IPS DF 4.7 (cell line): ENCODE measurements around the gene CXCR6.

Experiments used
- DNase-seq: peaks from one replicate; pipeline ENCODE4 v3.0.0-alpha.2; 2013; ENCODE audit warnings: low spot score; ENCODE audit errors: extremely low read depth

Gene CXCR6

DNA sequence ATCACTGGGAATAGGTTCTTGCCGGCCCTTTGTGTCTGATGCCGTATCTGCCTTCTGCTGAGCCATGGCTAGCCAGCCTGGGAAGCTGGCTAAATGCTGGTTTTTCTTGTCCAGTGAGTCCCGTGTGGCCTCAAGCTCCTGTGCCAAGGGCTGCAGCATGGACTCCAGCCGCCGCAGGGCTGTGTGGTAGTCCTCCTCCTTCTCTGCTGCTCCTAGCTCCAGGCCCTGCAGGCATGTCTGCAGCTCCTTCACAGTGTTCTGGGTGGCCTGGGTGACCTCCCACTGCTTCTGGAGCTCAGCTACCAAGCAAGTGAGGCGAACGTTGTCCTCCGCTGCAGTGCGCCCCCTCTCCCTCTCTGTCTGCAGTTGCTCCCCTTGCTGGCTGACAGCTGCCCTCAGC lies 24.9 kb downstream of the CXCR6 start:
- no peak for DNase-seq

DNA sequence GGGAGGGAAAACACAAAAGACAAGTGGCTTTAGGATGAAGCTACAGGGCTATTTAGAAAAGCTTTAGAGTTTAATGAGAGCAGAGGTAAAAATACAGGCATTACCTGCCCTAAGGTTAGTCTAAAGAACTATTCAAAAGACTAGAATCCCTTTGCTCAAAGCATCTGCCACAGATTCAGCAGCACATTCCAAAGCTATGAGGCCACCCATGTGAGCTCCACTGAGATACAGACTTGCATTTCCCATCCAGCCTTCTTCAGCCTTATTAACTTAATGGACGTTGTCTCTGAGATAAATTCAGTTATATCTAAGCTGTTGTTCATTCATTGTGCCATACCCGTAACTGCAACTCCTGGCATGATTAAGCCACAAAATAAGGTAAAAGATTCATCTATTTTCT lies 25.4 kb downstream of the CXCR6 start:
- DNase-seq: no peak

DNA sequence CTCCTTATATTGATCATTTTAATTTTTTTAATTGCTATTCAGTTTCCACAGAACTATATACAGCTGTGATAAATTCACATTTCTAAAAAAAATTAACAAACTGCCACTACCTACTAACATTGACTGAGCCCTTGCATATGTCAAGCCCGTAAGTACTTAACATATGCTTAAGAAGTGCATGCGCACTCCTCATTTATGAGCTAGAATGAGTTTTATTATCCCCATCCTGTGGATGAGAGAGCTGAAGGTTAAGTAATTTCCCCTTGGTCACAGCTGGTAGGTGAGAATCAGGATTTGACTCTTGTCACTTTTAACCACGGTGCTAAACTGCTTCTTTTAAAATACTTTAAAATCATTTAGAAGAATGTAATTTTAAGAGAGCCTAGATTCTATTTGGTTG lies 25.9 kb downstream of the CXCR6 start:
- no peak for DNase-seq

DNA sequence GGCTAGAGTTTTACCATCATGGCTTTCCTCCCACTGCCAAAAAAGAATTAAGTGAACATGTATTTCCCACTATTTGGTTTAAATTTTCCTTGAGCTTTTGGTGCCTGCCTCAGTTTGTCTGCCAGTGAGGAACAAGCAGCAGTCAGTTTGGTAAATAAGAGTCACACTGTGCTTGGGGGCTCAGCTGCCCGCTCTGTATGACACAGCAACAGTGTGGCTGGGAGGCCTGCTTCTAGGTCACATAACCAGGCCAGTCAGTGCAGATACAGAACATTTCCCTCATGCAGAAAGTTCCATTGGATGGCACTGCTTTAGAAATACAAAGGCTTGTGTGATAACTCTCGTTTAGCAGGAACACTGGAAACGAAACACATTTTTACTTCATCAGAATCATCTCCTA lies 26.7 kb downstream of the CXCR6 start:
- DNase-seq: no peak

DNA sequence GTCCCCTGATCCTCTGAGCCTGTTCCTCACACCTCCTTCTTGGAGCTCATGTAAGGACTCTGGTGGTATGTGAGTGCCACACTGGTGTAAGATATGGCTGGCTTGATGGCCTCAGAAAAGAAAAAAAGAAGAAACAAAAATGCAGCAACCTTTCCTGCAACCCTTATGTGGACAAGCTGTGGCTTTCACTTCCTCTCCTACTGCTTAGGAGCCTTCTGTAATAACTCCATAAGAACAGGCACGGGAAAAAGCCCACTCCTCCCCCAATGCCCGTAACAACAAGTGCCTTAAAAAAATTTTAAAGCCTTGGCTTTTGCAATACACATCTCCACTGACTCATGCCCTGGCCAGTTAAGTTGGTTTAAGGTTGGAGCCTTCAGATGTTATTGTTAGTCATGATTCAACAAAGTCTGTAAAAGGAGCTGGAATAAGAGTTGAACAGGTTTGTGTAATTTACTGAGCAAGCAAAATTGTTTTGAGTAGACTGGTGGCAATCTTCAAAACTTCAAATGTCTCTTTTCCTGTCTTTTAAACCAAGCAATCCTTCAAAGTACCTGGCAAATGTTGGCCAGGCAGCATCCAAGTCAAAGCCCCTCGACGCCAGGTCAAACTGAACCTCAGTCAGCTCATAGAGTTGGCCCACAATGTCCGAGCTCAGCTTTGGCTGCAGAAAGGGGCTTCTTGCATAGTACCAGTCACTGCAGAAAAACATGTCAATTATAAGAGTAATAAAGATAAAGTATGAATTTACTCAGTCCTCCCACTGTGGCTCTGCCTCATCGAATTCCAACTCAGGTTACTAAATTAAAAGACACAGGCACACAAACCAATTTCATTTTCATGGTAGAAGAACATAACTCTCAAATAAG lies 29.5 kb downstream of the CXCR6 start:
- DNase-seq: no peak

DNA sequence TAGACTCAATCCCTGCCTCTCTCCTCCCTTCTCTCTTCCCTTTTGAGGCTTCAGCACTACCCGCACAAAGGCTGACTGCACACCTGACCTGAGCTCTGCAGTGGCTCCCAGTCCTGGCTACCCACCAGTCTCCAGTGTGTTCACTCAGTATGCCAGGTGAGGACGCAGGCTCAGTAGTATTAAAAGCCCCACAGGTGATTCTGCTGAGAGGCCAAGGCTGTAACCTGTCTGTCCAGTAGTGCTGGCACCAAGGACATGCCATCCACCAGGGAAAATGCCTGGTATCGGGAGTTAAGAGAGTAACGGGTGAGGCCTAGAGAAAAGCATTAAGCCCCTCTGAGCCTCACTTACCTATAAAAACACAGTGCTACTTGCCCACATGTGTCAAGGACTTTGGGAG lies 31.4 kb downstream of the CXCR6 start:
- DNase-seq: no peak

DNA sequence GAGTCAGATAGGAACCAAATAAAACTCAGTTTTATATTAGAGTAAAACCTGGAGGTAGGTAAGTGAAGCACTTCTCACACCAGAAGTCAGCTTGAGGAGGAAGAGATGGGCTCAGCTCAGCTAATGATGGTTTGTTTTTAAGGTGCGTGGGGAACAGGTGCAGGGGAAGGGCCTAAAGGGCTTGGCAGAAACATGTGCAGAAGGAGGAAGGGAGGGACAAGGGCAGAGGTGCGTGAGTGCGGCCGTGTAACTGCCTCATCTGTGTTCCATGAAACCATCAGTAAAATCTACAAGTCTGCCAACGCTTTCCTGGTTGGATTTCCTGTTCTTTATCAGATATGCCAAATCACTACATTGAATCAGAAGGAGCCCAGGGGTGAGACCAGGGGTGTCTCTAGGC lies 32.4 kb downstream of the CXCR6 start:
- no peak for DNase-seq

DNA sequence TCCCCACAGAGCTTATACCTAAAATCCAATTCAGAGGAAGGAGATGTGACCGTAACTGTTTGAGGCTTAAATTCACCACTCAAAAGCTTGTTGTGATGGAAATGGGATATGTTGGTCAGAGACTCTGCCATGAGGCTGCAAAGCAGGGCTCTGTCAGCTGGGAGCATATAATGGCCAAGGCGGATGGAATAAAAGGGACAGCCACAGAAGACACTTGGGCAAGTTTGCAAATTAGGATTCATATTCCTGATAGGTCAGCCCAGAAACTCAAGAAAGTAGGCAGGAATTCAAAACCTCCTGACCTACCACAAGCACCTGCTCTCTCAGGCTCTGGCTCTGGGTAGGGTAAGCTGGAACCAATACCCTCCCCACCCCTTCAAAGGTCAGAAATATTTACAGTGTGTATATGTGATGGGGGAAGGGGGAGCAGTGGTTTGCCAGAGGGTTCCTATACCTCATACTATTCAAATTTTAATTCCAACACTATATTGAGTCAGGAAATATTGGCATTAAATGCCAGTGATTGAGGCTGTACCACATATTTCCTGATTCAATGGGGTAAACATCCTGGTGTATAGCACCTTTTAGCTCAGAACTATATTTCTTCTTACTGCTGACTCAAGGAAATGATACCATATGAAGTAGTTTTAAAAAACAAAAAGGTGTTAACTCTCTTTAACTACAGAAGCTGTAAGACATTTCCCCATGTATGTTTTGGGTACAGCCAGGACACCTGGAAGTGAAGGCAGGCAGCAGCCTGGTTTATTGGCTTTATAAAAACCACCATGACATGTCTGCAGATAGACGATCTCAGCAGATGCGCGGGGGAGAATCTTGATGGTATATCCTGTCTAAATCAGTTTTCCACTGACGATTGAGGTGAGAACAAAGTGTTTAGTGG lies 33.2 kb downstream of the CXCR6 start:
- DNase-seq: no peak

DNA sequence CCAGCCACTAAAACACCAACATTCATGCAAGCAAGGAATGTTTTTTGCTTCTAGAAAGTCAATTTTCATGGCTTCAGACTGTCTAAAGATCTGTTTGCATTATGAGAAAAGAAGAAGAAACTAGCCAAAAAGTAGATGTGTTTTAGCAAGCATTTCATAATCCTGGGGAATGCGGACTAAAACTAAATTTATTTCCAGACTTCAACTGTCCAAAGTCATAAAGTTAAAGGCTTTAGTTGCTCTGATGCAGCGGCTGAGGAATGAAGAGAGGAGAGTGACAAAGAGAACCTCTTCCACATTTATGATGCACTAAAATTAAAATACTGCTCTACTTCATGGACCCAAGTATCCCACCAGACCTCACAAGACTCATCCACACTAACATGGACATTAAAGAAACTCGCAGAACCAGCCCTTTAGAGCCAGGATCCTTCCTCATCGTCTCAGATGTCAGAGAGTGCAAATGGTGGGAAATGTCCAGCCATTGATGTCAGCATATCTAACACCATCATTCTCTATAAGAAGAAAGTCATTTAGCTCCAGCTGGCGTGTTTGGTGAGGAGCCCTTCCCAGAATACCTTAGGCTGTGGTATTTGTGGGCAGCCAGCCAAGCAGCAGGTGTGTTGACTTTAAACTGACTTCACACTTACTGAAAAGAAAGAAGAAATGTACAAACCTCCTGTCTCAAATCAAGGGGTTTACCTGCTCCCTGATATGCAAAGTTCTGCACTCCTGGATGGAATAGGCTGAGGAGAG lies 34.9 kb downstream of the CXCR6 start:
- no peak for DNase-seq

DNA sequence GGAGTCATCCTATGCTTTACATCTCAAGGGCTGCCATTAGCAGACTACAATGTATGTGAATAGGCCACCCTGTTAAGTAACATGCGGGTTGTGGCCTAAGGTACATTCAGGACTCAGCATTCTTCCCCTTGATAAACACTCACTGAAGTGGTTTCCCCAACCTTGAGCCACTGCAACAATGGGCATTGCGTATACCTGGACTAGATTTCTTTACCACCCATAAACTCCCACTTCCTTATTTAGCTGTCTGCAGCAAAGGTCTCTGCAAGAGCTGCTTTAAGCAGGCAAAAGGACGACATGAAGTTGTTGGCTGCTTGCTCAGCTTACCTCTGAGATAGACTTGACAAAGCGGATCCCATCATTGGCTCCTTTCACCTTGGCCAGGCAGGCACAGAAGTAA lies 36.1 kb downstream of the CXCR6 start:
- DNase-seq: no peak

DNA sequence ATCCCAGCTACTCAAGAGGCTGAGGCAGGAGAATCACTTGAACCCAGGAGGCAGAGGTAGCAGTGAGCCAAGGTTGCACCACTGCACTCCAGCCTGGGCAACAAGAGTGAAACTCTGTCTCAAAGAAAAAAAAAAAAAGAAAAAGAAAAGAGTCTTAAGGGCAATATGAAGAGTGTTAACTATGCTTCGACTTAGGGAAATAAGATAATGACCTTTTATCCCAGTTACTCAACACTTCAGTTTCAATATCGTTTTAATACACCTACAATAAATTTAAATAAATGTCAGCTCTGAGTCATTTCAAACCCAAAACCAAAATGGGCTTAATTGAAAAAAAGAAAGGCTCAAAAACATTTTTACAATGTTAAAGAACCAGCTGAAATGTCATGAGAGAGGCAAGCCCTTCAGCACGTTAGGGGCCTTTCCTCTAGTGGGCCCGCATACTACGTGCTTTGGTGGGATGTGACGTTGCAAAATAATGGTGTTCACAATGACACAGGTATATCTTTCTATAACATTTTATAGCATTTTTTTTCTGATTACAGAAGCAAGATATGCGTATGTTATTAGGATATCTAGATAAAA lies 37.1 kb downstream of the CXCR6 start:
- no peak for DNase-seq

DNA sequence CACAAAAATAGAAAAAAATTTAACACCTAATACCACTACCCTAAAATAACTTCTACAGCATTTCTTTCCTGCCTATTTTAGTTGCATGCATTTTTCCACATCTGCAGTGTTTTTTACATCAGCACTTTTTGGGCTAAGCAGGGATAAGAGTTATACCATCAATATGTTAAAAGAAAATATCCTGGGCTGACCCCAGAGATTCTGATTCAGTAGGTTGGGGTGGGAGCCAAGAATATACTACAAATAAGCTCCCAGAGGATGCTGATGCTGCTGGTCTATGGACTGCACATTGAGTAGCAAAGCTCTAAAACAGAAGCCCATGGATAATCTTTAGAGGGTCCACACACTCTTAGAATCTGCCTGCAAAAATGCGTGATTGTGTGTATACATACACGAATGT lies 37.6 kb downstream of the CXCR6 start:
- no peak for DNase-seq

DNA sequence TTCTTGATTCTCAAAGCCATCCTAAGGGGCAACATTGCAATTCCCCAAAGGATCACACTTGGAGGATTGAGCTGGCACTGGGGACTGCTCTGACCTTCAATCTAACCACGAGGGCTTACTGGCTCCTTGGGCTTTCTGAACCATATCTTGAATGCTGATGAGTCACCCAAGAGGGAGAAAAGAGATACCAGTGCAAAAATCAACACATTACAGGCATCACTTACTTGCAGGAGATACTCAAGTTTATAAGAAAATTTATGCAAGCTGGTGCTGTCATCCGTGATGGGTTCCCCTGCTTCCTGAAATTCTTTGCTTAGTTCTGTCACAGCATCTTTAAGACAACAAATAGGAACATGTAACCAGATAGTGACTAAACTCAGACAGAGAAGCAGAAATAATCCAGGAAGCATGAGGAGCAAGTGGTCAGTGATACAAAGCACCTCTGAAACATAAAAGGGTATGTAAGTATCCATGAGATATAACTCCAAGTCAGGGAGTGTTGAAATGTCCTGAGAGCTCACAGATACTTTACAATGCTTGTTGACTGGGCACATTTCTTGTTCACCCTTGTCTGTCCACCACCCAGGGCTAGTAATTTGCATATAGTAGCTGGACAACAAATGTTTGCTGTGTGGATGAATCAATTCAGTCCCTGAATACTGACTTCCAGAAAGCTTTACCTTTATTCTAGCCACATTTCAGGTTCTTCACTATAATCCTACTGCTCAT lies 38.2 kb downstream of the CXCR6 start:
- no peak for DNase-seq

DNA sequence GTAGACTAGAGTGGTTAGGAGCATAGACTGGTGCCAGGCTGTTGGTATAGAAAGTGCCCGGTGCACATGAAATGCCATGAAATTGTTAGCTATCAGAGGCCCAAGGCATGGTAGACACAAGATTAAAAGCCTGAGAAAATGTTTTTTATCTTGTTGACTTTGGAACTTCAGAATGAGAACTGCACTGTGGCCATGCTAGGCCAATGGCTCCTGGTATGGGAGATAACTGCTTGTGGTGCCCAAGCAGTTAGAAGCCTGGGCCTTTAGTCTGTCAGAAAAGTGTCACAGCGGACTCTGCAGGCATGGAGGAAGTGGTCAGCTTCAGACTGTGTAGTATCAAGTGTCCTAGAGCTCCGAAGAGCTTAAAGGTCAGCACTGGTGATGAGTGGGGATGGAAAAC lies 40.5 kb downstream of the CXCR6 start:
- no peak for DNase-seq

DNA sequence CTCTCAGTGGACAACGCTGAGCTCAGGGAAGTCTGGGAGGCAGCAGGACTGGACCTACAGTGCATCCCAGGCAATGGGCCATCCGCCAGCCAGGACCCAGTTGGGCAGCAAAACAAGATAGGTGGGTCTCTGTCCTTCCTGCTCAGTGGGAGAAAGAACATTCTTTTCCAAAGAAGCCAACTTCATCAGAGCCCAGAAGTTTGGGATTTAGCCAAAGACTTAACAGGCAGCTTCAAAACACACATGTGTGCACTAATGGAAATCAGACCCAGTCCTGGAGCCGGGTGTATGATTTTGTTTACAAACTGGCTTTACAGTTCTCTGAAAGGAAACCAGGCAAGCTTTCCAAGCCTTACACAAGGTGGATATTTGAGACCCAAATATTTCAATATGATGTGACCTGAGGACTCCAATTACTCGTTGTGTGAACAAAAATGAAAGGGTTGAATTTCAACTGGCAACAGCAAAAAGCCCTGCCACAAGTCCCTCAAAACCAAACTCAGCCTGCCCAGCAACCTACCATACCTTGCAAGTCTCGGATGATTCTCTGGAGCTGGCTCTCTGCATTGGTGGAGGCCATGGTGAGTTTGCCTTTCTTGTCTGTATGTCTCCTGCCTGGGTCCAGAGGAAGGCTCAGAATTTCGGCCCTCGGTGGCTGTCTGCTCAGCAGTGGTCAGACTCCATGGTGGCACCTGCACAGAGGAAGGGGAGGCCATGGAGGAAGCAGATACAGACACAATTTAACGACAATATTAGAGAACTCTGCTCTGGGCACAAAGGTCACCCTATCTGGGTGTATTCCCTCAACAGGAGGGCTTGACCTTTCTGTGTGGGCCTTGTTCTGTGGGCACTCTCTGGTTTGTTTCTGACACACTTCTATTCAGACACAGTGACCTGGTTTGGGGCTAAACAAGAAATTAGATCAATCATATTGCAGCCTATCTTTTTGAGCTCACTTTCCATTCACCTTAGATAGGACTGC lies 41.4 kb downstream of the CXCR6 start:
- no peak for DNase-seq

DNA sequence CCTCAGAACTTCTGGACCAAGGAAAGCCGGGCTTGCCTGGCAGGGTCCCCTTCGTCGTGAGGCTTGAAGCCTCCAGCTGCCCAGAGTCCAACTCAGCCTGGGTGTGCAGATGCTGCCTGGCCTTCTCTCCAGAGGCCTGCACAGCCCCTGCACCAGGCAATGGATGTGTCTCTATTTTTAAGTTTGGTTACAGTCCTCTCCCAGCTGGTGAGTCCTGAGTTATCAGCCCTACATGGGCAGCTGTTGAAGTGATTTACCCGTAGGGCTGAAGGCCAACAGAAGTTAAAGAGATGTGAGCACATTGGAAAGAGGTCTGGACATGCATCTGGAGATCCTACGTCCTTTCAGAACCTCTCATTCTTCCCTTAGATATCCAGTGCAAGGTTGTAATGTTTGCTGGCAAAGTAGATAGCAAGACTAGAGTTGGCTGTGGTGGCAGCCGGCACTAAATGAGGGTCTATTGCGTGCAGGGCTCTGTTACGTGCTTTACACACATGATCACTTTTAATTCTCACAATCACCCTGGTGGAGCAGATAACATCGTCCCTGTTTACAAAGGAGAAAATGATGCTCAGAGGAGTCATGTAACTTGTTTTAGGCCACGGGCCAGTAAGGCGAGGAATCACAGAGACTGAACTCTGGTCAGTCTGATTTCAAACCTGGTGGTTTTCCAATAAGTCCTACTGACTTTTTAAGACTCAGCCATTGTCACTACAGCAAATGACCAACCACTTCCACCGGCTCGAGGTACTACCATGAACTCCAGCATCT lies 42.5 kb downstream of the CXCR6 start:
- no peak for DNase-seq

DNA sequence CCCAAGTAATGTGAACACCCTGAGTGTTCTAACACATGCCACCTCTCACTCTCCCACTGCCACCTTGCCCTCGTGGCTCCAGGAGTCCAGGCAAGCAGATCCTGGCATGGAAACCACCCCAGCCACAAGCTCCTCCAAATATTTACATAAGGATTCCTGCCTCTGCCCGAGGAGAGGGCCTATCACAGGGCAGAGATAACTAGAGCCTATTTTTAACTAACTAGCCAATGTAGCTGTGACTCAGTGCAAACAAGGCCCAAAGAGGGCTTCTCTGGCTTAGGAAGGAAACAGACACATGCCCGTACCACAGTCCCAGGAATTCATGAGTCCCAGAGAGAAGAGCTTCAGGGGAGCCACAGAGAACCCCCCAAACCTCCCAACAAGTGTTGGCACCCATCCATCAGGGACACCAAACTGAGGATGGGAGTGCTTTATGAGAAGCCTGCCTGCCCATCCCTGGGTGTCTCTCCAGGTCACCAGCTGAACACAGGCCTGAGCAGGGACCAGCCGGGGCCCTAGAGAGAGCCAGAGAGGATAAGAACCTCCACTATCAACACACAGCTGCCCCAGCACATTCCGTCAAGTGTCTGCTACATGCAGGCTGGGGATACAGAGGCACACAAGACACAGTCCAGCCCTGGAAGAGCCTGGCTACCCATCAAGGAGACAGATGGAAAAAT lies 43.2 kb downstream of the CXCR6 start:
- DNase-seq: no peak
